ENCODE results near the gene C2orf74. TPM values are rescaled to one million over a fixed set of nuclear protein-coding genes. Genes with fewer than 3 reads are reported as not detected.

Gene C2orf74
- total and polyA plus RNA-seq, 8 donors = 2.7 to 21.4 (median 9.5) TPM

- intact Hi-C loops (cut with DNase I) = no loop called here
- FAIRE-seq (no peak), ATAC-seq (no peak), DNase-seq (no peak)
- no peaks in the 10 kb centered on the region for H3K4me1 ChIP-seq
- peaks cover 0 to 12% (median 0%) of the 10 kb centered on the region in 3 donors for H3K36me3 ChIP-seq
- H3K27me3 ChIP-seq = no peaks in the 10 kb centered on the region
- no peak overlapping the region for H3K27ac ChIP-seq
- WGBS, 2 donors = 96 to 99% methylated on average over 10 of the region's 10 CpGs
- no peak for TF ChIP-seq CTCF (IDR thresholded peaks at IDR 0.05)
- H3K9me3 ChIP-seq = no peaks in the 10 kb centered on the region
- H3K4me3 ChIP-seq = no peak overlapping the region
These were observed 5.6 kb downstream of the C2orf74 start for GRCh38 chr2:61167579-61167978.

DNA sequence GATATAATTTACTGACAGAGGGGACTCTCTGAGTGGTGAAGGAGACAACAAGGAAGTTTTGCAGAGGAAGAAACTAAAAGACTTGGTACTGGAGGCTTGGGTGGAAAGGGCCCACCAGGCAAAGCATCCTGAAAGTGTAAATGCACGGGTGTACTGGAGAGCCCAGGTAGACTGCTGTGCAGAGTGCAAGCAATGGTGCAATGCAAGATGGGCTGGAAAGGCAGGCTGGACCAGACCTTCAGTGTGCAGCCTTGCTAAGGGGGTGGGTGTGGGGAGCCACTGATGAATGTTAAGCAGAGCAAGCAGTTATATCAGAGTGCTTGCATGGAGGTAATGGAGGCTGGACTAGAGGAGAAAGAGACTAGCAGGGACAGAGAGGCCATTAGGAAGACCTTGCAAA is 10.7 kb downstream of the C2orf74 start:
- WGBS, 2 donors = 64 to 65% methylated on average over 1 of the region's 1 CpG
- H3K4me3 ChIP-seq = no peak overlapping the region
- no peaks in the 10 kb centered on the region for H3K27me3 ChIP-seq
- no peak for TF ChIP-seq CTCF (IDR thresholded peaks at IDR 0.05)
- H3K36me3 ChIP-seq = no peaks in the 10 kb centered on the region
- no peak overlapping the region for H3K27ac ChIP-seq
- FAIRE-seq (no peak), DNase-seq (no peak), ATAC-seq (no peak)
- no peaks in the 10 kb centered on the region for H3K9me3 ChIP-seq
- intact Hi-C loops (cut with DNase I) = no loop called here
- H3K4me1 ChIP-seq = peaks cover 0 to 4% (median 0%) of the 10 kb centered on the region in 3 donors

GRCh38 chr2:61173116-61173515 is 11.1 kb downstream of the C2orf74 start:
- no peak for FAIRE-seq

DNA sequence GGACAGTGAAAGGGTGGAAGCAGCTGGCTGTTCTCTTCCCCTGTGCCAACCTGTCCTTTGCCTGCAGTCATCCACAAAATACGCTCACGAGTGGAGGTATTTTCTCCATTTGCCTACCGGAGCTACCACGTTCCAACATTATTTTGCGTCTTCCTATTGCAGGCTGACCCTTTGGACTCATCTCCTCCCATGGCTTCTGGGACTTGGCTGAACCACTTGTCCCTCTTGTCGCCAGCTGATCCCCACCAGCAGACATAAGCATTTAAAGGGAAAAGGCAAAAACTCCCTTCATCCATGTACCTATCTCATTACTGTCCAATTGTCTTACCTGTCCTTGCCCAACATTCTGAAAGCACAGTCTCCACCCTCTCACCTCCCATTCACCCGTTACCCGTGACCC is 13.0 kb downstream of the C2orf74 start:
- 85% methylated on average over 8 of the region's 8 CpGs for WGBS, 2 donors
- H3K36me3 ChIP-seq = no peaks in the 10 kb centered on the region
- intact Hi-C loops (cut with DNase I) = no loop called here

More at GRCh38 chr2:61173116-61173515, 11.1 kb downstream of the C2orf74 start:
- Histone ChIP-seq H3K36me3 (no peaks in the 10 kb centered on the region), H3K4me1 (peaks cover 0 to 4% (median 0%) of the 10 kb centered on the region in 3 donors), H3K27ac (no peak overlapping the region), H3K9me3 (no peaks in the 10 kb centered on the region), H3K4me3 (no peak overlapping the region), H3K27me3 (no peaks in the 10 kb centered on the region)
- ATAC-seq = no peak
- WGBS, 2 donors = 68 to 81% methylated on average over 4 of the region's 4 CpGs
- DNase-seq = no peak
- TF ChIP-seq CTCF (IDR thresholded peaks at IDR 0.05) = no peak
- intact Hi-C loops (cut with DNase I) = no loop called here

More for the DNA sequence above, 13.0 kb downstream of the C2orf74 start:
- DNase-seq (no peak), ATAC-seq (no peak), FAIRE-seq (no peak)
- TF ChIP-seq CTCF (IDR thresholded peaks at IDR 0.05) = no peak
- Histone ChIP-seq H3K4me3 (no peak overlapping the region), H3K27ac (no peak overlapping the region), H3K9me3 (no peaks in the 10 kb centered on the region), H3K4me1 (peaks cover 11 to 20% (median 17%) of the 10 kb centered on the region in 3 donors), H3K27me3 (no peaks in the 10 kb centered on the region)

Measured in pancreas (tissue), 10 donors.